Uterus (tissue), 2 donors: ENCODE results near the gene ADD3.

Experiments used
- POLR2A ChIP-seq, 2 donors: fragments of 450-650 bp; IDR thresholded peaks; one replicate each; pipeline ENCODE4 v1.6.1; 2016; ENCODE audit warnings: antibody characterized with exemption in 2 of 2, mild to moderate bottlenecking in 1 of 2, moderate library complexity in 1 of 2
- TF ChIP-seq, protein P1 (sequence below), 4 experiments: fragments of 200-600 bp in 2 of 4; fragments of 450-650 bp in 2 of 4; sonication (generic) in 2 of 4; IDR thresholded peaks; one replicate each; pipeline ENCODE4 v1.5.1; 2016 to 2019; ENCODE audit warnings: antibody characterized with exemption in 4 of 4, mild to moderate bottlenecking in 2 of 4, moderate library complexity in 1 of 4

DNA sequence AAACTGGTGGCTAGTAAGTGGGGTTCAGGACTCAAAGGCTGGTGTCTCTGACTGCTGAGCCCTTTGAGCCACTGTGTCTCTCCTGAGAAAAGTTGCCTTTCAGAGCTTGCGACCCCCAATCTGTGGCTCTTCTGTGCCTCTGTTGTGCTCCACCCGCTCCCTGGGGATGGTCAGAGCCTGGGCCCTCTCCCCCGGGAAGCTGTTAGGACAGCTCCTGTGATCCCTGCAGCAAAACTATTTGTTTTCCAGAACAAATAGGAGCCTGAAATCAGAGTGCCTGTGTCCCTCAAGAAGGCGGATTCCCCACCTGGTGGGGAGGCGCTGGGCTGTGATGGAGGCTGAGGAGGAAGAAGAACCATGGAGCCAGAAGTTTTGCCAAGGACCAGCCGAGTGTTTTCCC is 143.2 kb downstream of the ADD3 start:
- TF ChIP-seq, protein P1, sequence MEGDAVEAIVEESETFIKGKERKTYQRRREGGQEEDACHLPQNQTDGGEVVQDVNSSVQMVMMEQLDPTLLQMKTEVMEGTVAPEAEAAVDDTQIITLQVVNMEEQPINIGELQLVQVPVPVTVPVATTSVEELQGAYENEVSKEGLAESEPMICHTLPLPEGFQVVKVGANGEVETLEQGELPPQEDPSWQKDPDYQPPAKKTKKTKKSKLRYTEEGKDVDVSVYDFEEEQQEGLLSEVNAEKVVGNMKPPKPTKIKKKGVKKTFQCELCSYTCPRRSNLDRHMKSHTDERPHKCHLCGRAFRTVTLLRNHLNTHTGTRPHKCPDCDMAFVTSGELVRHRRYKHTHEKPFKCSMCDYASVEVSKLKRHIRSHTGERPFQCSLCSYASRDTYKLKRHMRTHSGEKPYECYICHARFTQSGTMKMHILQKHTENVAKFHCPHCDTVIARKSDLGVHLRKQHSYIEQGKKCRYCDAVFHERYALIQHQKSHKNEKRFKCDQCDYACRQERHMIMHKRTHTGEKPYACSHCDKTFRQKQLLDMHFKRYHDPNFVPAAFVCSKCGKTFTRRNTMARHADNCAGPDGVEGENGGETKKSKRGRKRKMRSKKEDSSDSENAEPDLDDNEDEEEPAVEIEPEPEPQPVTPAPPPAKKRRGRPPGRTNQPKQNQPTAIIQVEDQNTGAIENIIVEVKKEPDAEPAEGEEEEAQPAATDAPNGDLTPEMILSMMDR (IDR thresholded peaks at IDR 0.05): no peak
- TF ChIP-seq POLR2A (IDR thresholded peaks at IDR 0.05): no peak
